NCI-H226 (cell line): ENCODE data around the gene OIT3.

Source experiments
- DNase-seq: peaks from one replicate; pipeline ENCODE4 v3.0.0-alpha.2; 2015

OIT3 gene

DNA sequence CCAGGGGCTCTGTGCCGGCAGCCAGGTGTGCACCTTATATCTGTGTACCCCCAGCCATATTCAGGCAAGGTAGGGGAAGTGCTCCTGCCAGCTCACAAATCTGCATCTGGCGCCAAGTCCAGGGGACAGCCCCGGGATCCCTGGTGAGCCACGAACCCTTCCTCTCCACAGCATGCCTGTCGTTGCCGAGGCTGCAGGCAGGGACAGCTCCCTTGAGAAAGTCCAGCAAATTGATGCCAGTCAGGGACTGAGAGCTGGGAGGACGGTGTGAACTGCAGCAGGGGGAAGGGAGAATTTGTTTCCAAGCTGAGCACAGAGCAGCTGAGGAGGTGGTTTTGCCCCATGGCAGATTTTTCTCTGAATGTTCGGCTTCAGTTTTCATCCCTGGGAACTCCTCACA, 60.1 kb downstream of the OIT3 start:
- DNase-seq: no peak

GRCh38 chr10:72954230-72954595, 60.7 kb downstream of the OIT3 start:
- DNase-seq: no peak

- no peak for DNase-seq
These were observed 61.3 kb downstream of the OIT3 start, which contains the start of gene PLA2G12B for GRCh38 chr10:72954596-72955554. TSS of gene PLA2G12B (minus strand) at chr10:72954806. CDS start at chr10:72954685, 121 bp downstream.

DNA sequence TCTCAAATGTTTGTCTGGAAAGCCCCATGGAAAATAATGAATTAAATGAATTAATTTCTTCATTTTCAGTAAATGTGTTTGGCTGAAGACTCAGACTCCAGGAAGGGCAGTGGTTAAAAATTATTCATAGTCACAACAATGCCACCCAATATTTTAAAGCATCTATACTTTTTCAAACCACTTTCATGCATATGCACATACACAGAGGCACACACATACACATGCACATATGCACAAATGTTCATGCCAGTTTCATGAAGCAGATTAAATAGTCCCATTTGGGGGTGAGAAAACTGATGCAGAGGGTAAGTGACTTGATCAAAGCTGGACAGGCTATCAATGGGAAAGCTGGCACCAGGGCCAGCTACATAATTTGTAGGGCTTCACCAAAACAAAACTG, 62.5 kb downstream of the OIT3 start:
- no peak for DNase-seq

DNA sequence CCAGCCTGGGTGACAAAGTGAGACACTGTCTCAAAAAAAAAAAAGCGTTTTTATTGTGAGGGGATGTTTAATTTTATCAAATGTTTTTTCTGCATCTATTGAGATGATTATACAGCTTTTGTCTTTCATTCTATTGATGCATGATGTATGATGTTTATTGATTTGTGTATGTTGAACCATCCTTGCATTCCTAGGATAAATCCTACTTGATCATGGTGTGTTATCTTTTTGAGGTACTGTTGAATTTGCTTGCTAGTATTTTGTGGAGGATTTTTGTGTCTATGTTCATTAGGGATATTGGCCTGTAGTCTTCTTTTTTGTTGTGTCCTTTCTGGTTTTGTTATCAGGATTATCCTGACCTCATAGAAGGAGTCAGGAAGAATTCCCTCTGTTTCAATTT, 83.3 kb downstream of the OIT3 start:
- DNase-seq: no peak

- DNase-seq: no peak
These were observed 86.2 kb downstream of the OIT3 start for GRCh38 chr10:72979709-72980108.

DNA sequence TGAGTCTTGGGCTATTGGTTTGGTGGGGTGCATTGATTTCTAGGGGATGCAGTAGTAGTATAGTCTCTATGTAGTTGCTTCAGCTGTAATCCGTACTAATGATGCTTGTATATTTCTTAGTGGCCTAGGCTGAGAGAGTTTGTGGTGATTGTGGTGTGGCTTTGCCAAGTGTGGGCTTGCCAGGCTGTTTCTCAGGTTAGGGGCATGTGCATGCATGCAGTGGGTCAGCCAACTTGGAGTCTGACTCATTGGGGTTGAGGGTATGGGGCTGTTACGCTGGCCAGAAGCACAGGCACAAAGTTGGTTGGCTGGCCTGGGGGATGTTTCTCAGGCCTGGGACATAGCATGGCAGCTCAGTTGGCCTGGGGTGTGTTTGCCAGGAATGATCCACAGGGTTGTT, 86.8 kb downstream of the OIT3 start:
- no peak for DNase-seq

DNA sequence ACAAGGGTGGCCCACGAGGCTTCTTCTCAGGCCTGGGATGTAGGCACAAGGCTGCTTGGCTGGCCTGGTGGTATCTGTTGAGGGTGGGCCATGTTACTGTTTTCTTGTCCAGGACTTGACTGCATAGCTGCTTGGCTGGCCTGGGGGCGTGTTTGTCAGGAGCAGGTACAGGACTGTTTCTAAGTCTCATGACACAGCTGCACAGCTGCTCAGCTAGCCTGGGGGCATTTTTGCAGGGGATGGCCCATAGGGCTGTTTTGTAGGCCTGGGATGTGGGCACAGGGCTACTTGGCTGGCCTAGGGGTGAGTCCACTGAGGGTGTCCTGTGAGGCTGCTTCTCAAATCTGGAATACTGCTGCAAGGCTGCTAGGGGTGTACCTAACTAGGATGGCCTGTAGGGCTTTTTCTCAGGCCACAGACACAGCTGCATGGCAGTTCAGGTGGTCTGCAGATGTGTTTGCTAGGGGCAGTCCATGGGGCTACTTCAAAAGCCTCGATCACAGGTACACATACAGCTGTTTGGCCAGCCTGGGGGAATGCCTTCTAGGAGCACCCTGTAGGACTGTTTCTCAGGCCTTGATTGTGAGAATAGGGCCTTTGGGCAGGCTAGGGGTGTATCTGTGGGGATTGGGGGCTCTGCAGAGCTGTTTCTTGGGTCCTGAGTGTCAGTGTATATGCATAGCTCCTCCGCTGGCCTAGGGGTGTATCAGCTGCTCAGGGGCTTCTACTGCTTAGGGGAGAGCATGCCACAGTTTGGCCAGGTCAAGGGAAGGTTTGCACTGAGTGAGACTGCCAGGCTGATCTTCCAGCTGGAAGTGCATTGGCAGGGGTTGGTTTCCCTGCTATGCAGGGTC, 87.7 kb downstream of the OIT3 start:
- no peak for DNase-seq

DNA sequence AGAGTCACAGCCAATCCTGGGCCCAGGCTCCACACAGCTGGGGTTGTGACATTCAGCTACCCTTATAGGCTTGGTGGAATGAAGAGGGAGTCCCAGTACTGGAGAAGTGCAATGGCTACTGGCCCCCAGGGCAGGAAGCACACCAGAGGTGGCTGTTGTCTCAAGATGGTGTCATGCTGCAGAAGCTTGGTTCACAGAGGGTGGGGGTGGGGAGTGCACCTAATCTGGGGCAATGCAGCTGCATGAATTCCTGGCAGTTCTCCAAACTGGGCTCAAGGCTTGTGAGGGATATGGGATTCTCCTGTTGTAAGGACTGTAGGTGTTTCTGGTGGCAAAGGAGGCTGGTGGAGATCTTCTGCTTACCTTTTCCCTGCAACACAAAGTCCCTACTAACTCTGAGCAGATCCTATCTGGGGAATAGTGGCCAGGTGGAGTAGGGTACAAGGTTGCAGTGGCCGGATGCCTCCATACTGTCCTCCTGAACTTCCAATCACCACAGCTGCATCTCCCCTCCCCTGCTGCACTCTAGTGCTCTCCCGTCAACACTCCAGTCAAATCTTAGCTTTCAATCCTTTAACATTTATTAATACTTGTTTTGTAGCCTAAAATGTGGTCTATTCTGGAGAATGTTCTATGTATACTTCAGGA, 88.5 kb downstream of the OIT3 start:
- no peak for DNase-seq
